SU-DHL-6 (cell line): Measurements from ENCODE around the gene INTS6.

Experiments
- CTCF ChIP-seq: fragments of 200-600 bp; sonication (generic); IDR thresholded peaks from one replicate; pipeline ENCODE4 v1.5.1; 2017; ENCODE audit warnings: antibody characterized with exemption, mild to moderate bottlenecking, low read length, moderate library complexity; ENCODE audit not compliant: insufficient read depth, poor library complexity, severe bottlenecking
- EZH2phosphoT487 ChIP-seq: fragments of 200-600 bp; sonication (generic), shearing (Covaris generic); conservative IDR thresholded peaks from 2 replicates; pipeline ENCODE4 v1.6.1; 2018; ENCODE audit warnings: mild to moderate bottlenecking, antibody characterized with exemption, low read length, moderate library complexity, mixed read lengths

GRCh38 chr13:51371768-51372399 lies 81.0 kb downstream of the INTS6 start:
- TF ChIP-seq CTCF = no peak
- no peak for TF ChIP-seq EZH2phosphoT487
